ENCODE results near the gene SLC9B2. TPM values are rescaled to one million over a fixed set of nuclear protein-coding genes. Genes with fewer than 3 reads are reported as not detected.

Gene SLC9B2
- total RNA-seq (2021): 2.0 and 4.1 TPM in 2 replicates
- Bru-seq, nascent RNA: percentile 44 among the genes with signal in this experiment
- percentile 39 among the genes with signal in this experiment for BruChase-seq, experiment 1, labeled RNA remaining after a 2-hour chase
- percentile 33 among the genes with signal in this experiment for BruChase-seq, experiment 2, labeled RNA remaining after a 6-hour chase
- long read RNA-seq, partial matches to known transcripts: 1 of 2 reads
- long read RNA-seq, other reads (novel, unspliced or antisense): 0 of 2 reads

GRCh38 chr4:103076747-103077347, at the start of gene SLC9B2:
Gene SLC9B2, minus strand, starts transcription at chr4:103076761. Its CDS starts 9,211 bp downstream, at chr4:103067550.
- Histone ChIP-seq H3K4me1 (replicated peaks; ENCODE audit: insufficient read depth) (peaks cover 21% of the 10 kb centered on the region), H2AFZ (peak within 1 kb of the TSS; percentile 91), H3K79me2 (ENCODE audit: low read depth) (peaks cover 15% of the 10 kb centered on the region), H4K20me1 (ENCODE audit: insufficient read depth) (no peaks in the 10 kb centered on the region), H3K9me2 (ENCODE audit: insufficient read depth) (no peaks in the 10 kb centered on the region), H3K27me3 (ENCODE audit: insufficient read depth, low read depth) (no peaks in the 10 kb centered on the region), H3K27ac (peak within 1 kb of the TSS; percentile 51), H3K36me3 (ENCODE audit: low read depth) (no peaks in the 10 kb centered on the region), H3K4me3 (peak within 1 kb of the TSS; percentile 82), H3K9me3 (ENCODE audit: insufficient read depth, low read depth) (no peaks in the 10 kb centered on the region), H3F3A (ENCODE audit: insufficient read depth, low read depth) (no peaks in the 10 kb centered on the region), H3K4me2 (peak within 1 kb of the TSS; percentile 85)
- ChIA-PET CTCF (interaction anchor here (0.5 kb wide), 1 partner anchor 14 kb away, joined by 4 read pairs; no protein-coding TSS in a partner anchor), POLR2A (ENCODE audit: unreplicated experiment) (interaction anchor here (0.5 kb wide), 1 partner anchor 340 kb away, joined by 3 read pairs; no protein-coding TSS in a partner anchor)
- no peak for TF ChIP-seq CTCF (conservative IDR thresholded peaks at IDR 0.05)
- TF ChIP-seq EZH2 (IDR thresholded peaks at IDR 0.05; ENCODE audit: low read depth): no peak
- intact Hi-C loops (cut with micrococcal nuclease; ENCODE audit: unreplicated experiment): no loop called here
- no TSS peak for BruUV-seq (replicated peaks)
- DNase-seq: no peak

DNA sequence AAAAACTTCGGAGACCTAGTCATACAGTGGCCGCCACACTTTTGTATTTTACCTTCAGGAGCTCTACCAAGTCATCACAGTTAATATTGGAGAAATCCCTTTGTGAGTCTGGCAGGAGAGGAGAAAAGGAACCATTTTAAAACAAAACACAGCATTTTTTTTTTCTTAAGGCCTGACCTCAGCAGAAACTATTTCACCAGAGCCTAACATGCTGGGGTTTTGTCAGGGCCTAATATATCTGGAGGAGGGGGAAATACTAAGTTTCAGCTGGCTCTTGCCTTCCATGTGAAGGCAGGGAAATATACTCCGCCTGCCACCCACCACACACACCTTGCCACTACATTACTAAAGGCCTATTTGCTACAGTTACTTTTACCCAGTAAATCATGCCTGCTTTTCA, 49.6 kb upstream of the SLC9B2 start:
- no peaks in the 10 kb centered on the region for H3K36me3 ChIP-seq (ENCODE audit: low read depth)
- H3K4me2 ChIP-seq: no peak overlapping the region
- no peaks in the 10 kb centered on the region for H3F3A ChIP-seq (ENCODE audit: insufficient read depth, low read depth)
- H4K20me1 ChIP-seq (ENCODE audit: insufficient read depth): no peaks in the 10 kb centered on the region
- DNase-seq: no peak
- no peaks in the 10 kb centered on the region for H3K79me2 ChIP-seq (ENCODE audit: low read depth)
- no peak overlapping the region for H3K4me3 ChIP-seq
- H3K9me2 ChIP-seq (ENCODE audit: insufficient read depth): no peaks in the 10 kb centered on the region
- no TSS peak for BruUV-seq (replicated peaks)
- intact Hi-C loops (cut with micrococcal nuclease; ENCODE audit: unreplicated experiment): no loop called here
- TF ChIP-seq EZH2 (IDR thresholded peaks at IDR 0.05; ENCODE audit: low read depth): no peak
- no peak for TF ChIP-seq CTCF (conservative IDR thresholded peaks at IDR 0.05)
- H3K9me3 ChIP-seq (ENCODE audit: insufficient read depth, low read depth): no peaks in the 10 kb centered on the region
- no peak overlapping the region for H3K27ac ChIP-seq
- POLR2A ChIA-PET (ENCODE audit: unreplicated experiment): interaction anchor here (0.6 kb wide), 1 partner anchor 781 kb away, joined by 3 read pairs; no protein-coding TSS in a partner anchor
- CTCF ChIA-PET: no interaction called here
- no peaks in the 10 kb centered on the region for H3K27me3 ChIP-seq (ENCODE audit: insufficient read depth, low read depth)
- H3K4me1 ChIP-seq (replicated peaks; ENCODE audit: insufficient read depth): no peaks in the 10 kb centered on the region
- no peak overlapping the region for H2AFZ ChIP-seq

DNA sequence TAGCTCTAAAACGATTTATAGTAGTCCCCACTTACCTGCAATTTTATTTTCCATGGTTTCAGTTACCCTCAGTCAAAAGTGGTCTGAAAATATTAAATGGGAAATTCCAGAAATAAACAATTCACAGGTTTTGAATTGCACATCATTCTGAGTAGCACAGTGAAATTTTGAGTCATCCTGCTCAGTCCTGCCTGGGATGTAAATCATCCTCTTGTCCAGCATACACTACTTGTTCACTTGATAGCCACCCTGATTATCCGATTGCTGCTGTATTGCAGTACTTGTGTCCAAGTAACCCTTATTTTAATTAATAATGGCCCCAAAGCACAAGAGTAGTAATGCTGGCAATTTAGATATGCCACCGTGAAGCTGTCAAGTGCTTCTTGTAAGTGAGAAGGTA, 46.6 kb upstream of the SLC9B2 start:
- no peak for TF ChIP-seq EZH2 (IDR thresholded peaks at IDR 0.05; ENCODE audit: low read depth)
- TF ChIP-seq CTCF (conservative IDR thresholded peaks at IDR 0.05): no peak
- ChIA-PET POLR2A (ENCODE audit: unreplicated experiment) (no interaction called here), CTCF (no interaction called here)
- intact Hi-C loops (cut with micrococcal nuclease; ENCODE audit: unreplicated experiment): no loop called here
- H3K9me2 ChIP-seq (ENCODE audit: insufficient read depth): no peaks in the 10 kb centered on the region
- no TSS peak for BruUV-seq (replicated peaks)
- H3K4me1 ChIP-seq (replicated peaks; ENCODE audit: insufficient read depth): no peaks in the 10 kb centered on the region
- H3K4me2 ChIP-seq: no peak overlapping the region
- H4K20me1 ChIP-seq (ENCODE audit: insufficient read depth): no peaks in the 10 kb centered on the region
- H3K36me3 ChIP-seq (ENCODE audit: low read depth): no peaks in the 10 kb centered on the region; the same call in 1 of the 2 replicates
- no peak for DNase-seq
- no peaks in the 10 kb centered on the region for H3K79me2 ChIP-seq (ENCODE audit: low read depth)
- H3K4me3 ChIP-seq: no peak overlapping the region
- no peaks in the 10 kb centered on the region for H3F3A ChIP-seq (ENCODE audit: insufficient read depth, low read depth)
- no peak overlapping the region for H2AFZ ChIP-seq
- no peaks in the 10 kb centered on the region for H3K9me3 ChIP-seq (ENCODE audit: insufficient read depth, low read depth)
- H3K27ac ChIP-seq: no peak overlapping the region
- no peaks in the 10 kb centered on the region for H3K27me3 ChIP-seq (ENCODE audit: insufficient read depth, low read depth)

Measured in PC-9 (cell line).